ENCODE results near the gene PACRG.

GRCh38 chr6:163308629-163309440, 581.1 kb downstream of the PACRG start:
- TF ChIP-seq E2F4 (CRISPR knock-in tag; IDR thresholded peaks at IDR 0.05; ENCODE audit: borderline replicate concordance, low read depth): no peak
- no peak for TF ChIP-seq CTCF (IDR thresholded peaks at IDR 0.05)
- TF ChIP-seq USF2 (CRISPR knock-in tag; IDR thresholded peaks at IDR 0.05): no peak
- no peak for TF ChIP-seq FOXK1 (CRISPR knock-in tag; IDR thresholded peaks at IDR 0.05)
- no peak for TF ChIP-seq ZNF219 (CRISPR knock-in tag; IDR thresholded peaks at IDR 0.05; ENCODE audit: borderline replicate concordance)
- no peak for TF ChIP-seq ZSCAN18 (CRISPR knock-in tag; IDR thresholded peaks at IDR 0.05)
- TF ChIP-seq CBFB (CRISPR knock-in tag; IDR thresholded peaks at IDR 0.05; ENCODE audit: low read depth): no peak
- no peak for TF ChIP-seq ZNF512 (CRISPR knock-in tag; IDR thresholded peaks at IDR 0.05; ENCODE audit: borderline replicate concordance)
- no peak for TF ChIP-seq MLX (CRISPR knock-in tag; IDR thresholded peaks at IDR 0.05)
- TF ChIP-seq NFE2L1 (CRISPR knock-in tag; IDR thresholded peaks at IDR 0.05): no peak
- TF ChIP-seq MAX (CRISPR knock-in tag; IDR thresholded peaks at IDR 0.05): no peak
- TF ChIP-seq FOXP1 (CRISPR knock-in tag; IDR thresholded peaks at IDR 0.05; ENCODE audit: borderline replicate concordance): no peak
- TF ChIP-seq SP1 (CRISPR knock-in tag; conservative IDR thresholded peaks at IDR 0.05): no peak
